CD14-positive monocyte (primary cell): Measurements from ENCODE around the gene LEAP2. TPM values are rescaled to one million over a fixed set of nuclear protein-coding genes. Genes with fewer than 3 reads are reported as not detected.
A peak's percentile ranks its signal among the peaks of the same experiment; 100 is the strongest.

Experiments
- DNase-seq, 3 donors: peaks; one replicate each; pipeline ENCODE4 v3.0.0-alpha.2; 2011 to 2022
- H2AFZ ChIP-seq: 2 replicates; pipeline ENCODE4 v1.6.0; 2012; ENCODE audit warnings: mild to moderate bottlenecking, low read depth, low read length, inconsistent platforms; ENCODE audit not compliant: insufficient read depth, poor library complexity, severe bottlenecking
- H3K27ac ChIP-seq, 2 donors: 1 replicate in 1 of 2; 2 replicates in 1 of 2; pipeline ENCODE4 v1.5.1; 2012 to 2013; ENCODE audit warnings: low read length in 2 of 2, control low read depth in 1 of 2, inconsistent platforms in 1 of 2, low read depth in 1 of 2, mild to moderate bottlenecking in 1 of 2
- H3K27me3 ChIP-seq, 2 donors: one replicate each; pipeline versions ENCODE4 v1.6.0 to v1.6.1; 2011 to 2013; ENCODE audit warnings: low read length in 2 of 2; ENCODE audit not compliant: control insufficient read depth in 2 of 2, insufficient read depth in 2 of 2
- H3K36me3 ChIP-seq, 2 donors: replicated peaks in 1 of 2; 1 replicate in 1 of 2; 2 replicates in 1 of 2; pipeline versions ENCODE4 v1.5.1 to v1.6.1; 2012 to 2013; ENCODE audit warnings: low read length in 2 of 2, control low read depth in 1 of 2, inconsistent platforms in 1 of 2, mild to moderate bottlenecking in 1 of 2; ENCODE audit not compliant: insufficient read depth in 2 of 2, control insufficient read depth in 1 of 2
- H3K4me1 ChIP-seq, 2 donors: 1 replicate in 1 of 2; 2 replicates in 1 of 2; pipeline versions ENCODE4 v1.5.1 to v1.6.1; 2012 to 2013; ENCODE audit warnings: low read length in 2 of 2, control low read depth in 1 of 2, inconsistent platforms in 1 of 2, mild to moderate bottlenecking in 1 of 2, moderate library complexity in 1 of 2; ENCODE audit not compliant: insufficient read depth in 2 of 2, control insufficient read depth in 1 of 2
- H3K4me2 ChIP-seq: replicated peaks from 2 replicates; pipeline ENCODE3; 2012; ENCODE audit warnings: low read length, moderate library complexity, mild to moderate bottlenecking; ENCODE audit not compliant: poor library complexity, severe bottlenecking; ENCODE audit errors: extremely low read depth
- H3K4me3 ChIP-seq, 3 experiments: fragments of 200-600 bp in 1 of 3; sonication (generic) in 1 of 3; replicated peaks in 1 of 3; 1 replicate in 2 of 3; 2 replicates in 1 of 3; pipeline ENCODE4 v1.5.1; 2011 to 2013; ENCODE audit warnings: low read length in 3 of 3, mild to moderate bottlenecking in 3 of 3, control low read depth in 2 of 3, low read depth in 2 of 3, inconsistent platforms in 1 of 3, moderate library complexity in 1 of 3
- H3K79me2 ChIP-seq: 2 replicates; pipeline ENCODE4 v1.6.0; 2012; ENCODE audit warnings: mild to moderate bottlenecking, control low read depth, inconsistent platforms, low read length, moderate library complexity; ENCODE audit not compliant: insufficient read depth
- H3K9ac ChIP-seq: 2 replicates; pipeline ENCODE4 v1.6.0; 2017; ENCODE audit warnings: low read length, mild to moderate bottlenecking; ENCODE audit not compliant: insufficient read depth, poor library complexity, severe bottlenecking
- H3K9me3 ChIP-seq, 2 donors: replicated peaks in 1 of 2; 1 replicate in 1 of 2; 2 replicates in 1 of 2; pipeline versions ENCODE4 v1.5.1 to v1.6.1; 2012 to 2013; ENCODE audit warnings: low read length in 2 of 2, control low read depth in 1 of 2; ENCODE audit not compliant: control insufficient read depth in 1 of 2, insufficient read depth in 1 of 2
- H4K20me1 ChIP-seq: 2 replicates; pipeline ENCODE4 v1.6.0; 2012; ENCODE audit warnings: mild to moderate bottlenecking, low read length, control low read depth, moderate library complexity; ENCODE audit not compliant: insufficient read depth
- H3K27ac Mint-ChIP-seq, 7 donors: one replicate each; pipeline ENCODE4 v1.8.0; 2020; ENCODE audit warnings: mild to moderate bottlenecking in 7 of 7, mixed read lengths in 7 of 7, moderate library complexity in 6 of 7, inconsistent platforms in 2 of 7
- H3K27me3 Mint-ChIP-seq, 3 donors: one replicate each; pipeline ENCODE4 v1.8.0; 2021 to 2022; ENCODE audit warnings: low read depth in 3 of 3, mild to moderate bottlenecking in 3 of 3, mixed read lengths in 3 of 3, moderate library complexity in 3 of 3, inconsistent platforms in 1 of 3
- H3K36me3 Mint-ChIP-seq, 2 donors: one replicate each; pipeline ENCODE4 v1.8.0; 2020; ENCODE audit warnings: mixed read lengths in 2 of 2, inconsistent platforms in 1 of 2, mild to moderate bottlenecking in 1 of 2
- H3K4me1 Mint-ChIP-seq: one replicate; pipeline ENCODE4 v1.8.0; 2020; ENCODE audit warnings: mild to moderate bottlenecking, mixed read lengths
- H3K4me3 Mint-ChIP-seq, 2 donors: one replicate each; pipeline ENCODE4 v1.8.0; 2020; ENCODE audit warnings: mild to moderate bottlenecking in 2 of 2, mixed read lengths in 2 of 2, moderate library complexity in 1 of 2
- H3K9me3 Mint-ChIP-seq, 7 donors: one replicate each; pipeline ENCODE4 v1.8.0; 2020 to 2022; ENCODE audit warnings: mixed read lengths in 7 of 7, mild to moderate bottlenecking in 6 of 7, moderate library complexity in 6 of 7, inconsistent platforms in 2 of 7
- CTCF ChIP-seq: fragments of 200-600 bp; IDR thresholded peaks from one replicate; pipeline ENCODE4 v1.8.0; 2022; ENCODE audit warnings: antibody characterized with exemption, mild to moderate bottlenecking
- WGBS: methylation state at CpG from one replicate; pipeline ENCODE4 v1.1.5; 2013; ENCODE audit warnings: missing lambda C conversion rate; ENCODE audit not compliant: insufficient coverage; 5-methylcytosine and 5-hydroxymethylcytosine counted together
- intact Hi-C, 2 donors: fragments of 100-400 bp; cut with micrococcal nuclease; formaldehyde crosslinking; loops; one replicate each; pipeline versions ENCODE4 v1.15.0 to v1.15.1; 2023
- polyA plus RNA-seq, 3 donors: library from polyadenylated mRNA; depleted of rRNA in 1 of 3; unstranded in 2 of 3; stranded (reverse) in 1 of 3; fragments of 300-500 nt in 2 of 3; fragments of >200 nt in 1 of 3; fragmentation: Illumina TruSeq in 2 of 3; gene quantifications; 1 replicate in 2 of 3; 2 replicates in 1 of 3; pipeline ENCODE4 v1.2.3, GENCODE V29; 2012 to 2021

LEAP2 gene
- polyA plus RNA-seq, 3 donors: 0.59 to 2.3 (median 0.88) TPM

- TF ChIP-seq CTCF: no peak
- no peak for DNase-seq
- Mint-ChIP-seq H3K4me3 (peak overlapping the region in 1 of 2 donors; percentile 78), H3K4me1 (peaks cover 39% of the 10 kb centered on the region), H3K9me3 (peaks cover 0 to 21% (median 15%) of the 10 kb centered on the region in 7 donors), H3K36me3 (peaks cover 41 to 45% of the 10 kb centered on the region in 2 donors), H3K27me3 (peaks cover 77 to 98% (median 82%) of the 10 kb centered on the region in 3 donors), H3K27ac (no peak overlapping the region)
- intact Hi-C loops: loop anchor here in 1 of 2 donors (10.0 kb wide), 1 partner anchor 322 kb away; no protein-coding TSS in a partner anchor
- Histone ChIP-seq H3K4me2 (no peak overlapping the region), H3K9ac (peak overlapping the region; percentile 6), H3K4me3 (no peak overlapping the region), H3K9me3 (peaks cover 0 to 17% of the 10 kb centered on the region in 2 donors), H3K36me3 (peaks cover 0 to 37% of the 10 kb centered on the region in 2 donors), H3K27me3 (peaks cover 45 to 85% of the 10 kb centered on the region in 2 donors), H3K79me2 (peaks cover 11% of the 10 kb centered on the region), H3K27ac (no peak overlapping the region), H4K20me1 (peaks cover 77% of the 10 kb centered on the region), H3K4me1 (peaks cover 17 to 45% of the 10 kb centered on the region in 2 donors), H2AFZ (no peak overlapping the region)
- WGBS: 100% methylated on average over 4 of the region's 6 CpGs
These were observed 46.9 kb upstream of the LEAP2 start for GRCh38 chr5:132826424-132827082.

GRCh38 chr5:132827943-132828673 is 45.4 kb upstream of the LEAP2 start:
- intact Hi-C loops: loop anchor here in 1 of 2 donors (10.0 kb wide), 1 partner anchor 323 kb away; no protein-coding TSS in a partner anchor
- 100% methylated on average over 1 of the region's 4 CpGs for WGBS
- H3K27me3 Mint-ChIP-seq: peaks cover 74 to 92% (median 74%) of the 10 kb centered on the region in 3 donors

More at GRCh38 chr5:132827943-132828673, 45.4 kb upstream of the LEAP2 start:
- Histone ChIP-seq H3K9me3 (peaks cover 0 to 17% of the 10 kb centered on the region in 2 donors), H3K36me3 (peaks cover 0 to 37% of the 10 kb centered on the region in 2 donors), H4K20me1 (peaks cover 68% of the 10 kb centered on the region), H3K79me2 (peaks cover 11% of the 10 kb centered on the region), H2AFZ (no peak overlapping the region), H3K27ac (no peak overlapping the region), H3K4me3 (no peak overlapping the region), H3K27me3 (peaks cover 44 to 73% of the 10 kb centered on the region in 2 donors), H3K4me2 (no peak overlapping the region), H3K9ac (no peak overlapping the region), H3K4me1 (peaks cover 17 to 42% of the 10 kb centered on the region in 2 donors)
- Mint-ChIP-seq H3K27ac (peak overlapping the region in 1 of 7 donors; percentile 15), H3K4me3 (peak overlapping the region; percentile 27 to 78), H3K4me1 (peaks cover 39% of the 10 kb centered on the region), H3K36me3 (peaks cover 41 to 45% of the 10 kb centered on the region in 2 donors), H3K9me3 (peaks cover 0 to 21% (median 15%) of the 10 kb centered on the region in 7 donors)
- no peak for DNase-seq
- no peak for TF ChIP-seq CTCF
